GM21381 (cell line): ENCODE measurements around the gene SSR4.
"Not testable (repeated sequence)": the region's sequence is repeated elsewhere in the genome, so short reads cannot be mapped to it uniquely, and the experiment has no call there.

Experiments
- ATAC-seq: cut with Tn5 transposase; IDR thresholded peaks from one replicate; pipeline ENCODE4 v1.9.1; 2021; ENCODE audit warnings: mild to moderate bottlenecking, moderate library complexity; ENCODE audit not compliant: unreplicated experiment

The SSR4 gene

DNA sequence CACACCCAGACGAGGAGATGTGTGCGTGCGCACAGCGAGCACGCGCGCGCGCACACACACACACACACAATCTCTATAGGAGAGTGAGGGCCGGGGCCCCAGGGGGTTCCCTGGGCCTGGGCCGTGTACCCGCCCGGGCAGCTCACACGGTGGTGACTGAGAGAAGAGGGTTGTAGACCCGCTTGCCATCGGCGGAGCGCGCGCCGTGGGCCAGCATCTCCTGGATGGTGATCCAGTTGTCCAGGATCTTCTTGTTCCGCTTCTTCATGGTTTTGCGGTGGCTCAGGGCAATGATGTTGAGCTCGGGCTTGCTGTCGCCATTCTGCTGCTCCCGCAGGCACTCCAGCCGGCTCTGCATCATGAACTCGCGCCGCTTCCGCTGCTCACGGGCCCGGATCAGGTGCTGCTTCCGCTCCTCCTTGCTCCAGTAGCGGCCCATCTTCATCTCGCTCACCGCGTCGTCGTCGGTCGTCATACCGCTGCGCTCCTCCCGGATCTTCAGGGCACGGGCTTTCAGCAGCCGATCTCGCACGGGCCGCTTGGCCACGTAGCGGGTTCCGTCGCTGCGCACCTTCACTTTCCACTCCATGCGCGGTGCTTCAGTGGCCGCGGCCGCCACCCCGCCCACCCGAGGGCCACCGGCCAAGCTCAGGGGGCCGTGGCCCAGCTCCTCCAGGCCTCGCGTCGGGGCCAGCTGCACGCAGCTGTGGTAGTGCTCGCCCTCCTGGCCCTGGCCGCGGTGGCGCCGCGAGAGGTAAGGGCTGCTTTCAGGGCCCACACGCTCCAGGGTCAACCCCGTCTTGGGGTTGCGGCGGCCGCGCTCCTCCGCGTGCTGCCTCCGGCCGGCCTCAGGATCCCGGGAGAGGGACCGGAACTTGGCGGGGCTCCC is 9.0 kb downstream of the SSR4 start:
- no peak for ATAC-seq

DNA sequence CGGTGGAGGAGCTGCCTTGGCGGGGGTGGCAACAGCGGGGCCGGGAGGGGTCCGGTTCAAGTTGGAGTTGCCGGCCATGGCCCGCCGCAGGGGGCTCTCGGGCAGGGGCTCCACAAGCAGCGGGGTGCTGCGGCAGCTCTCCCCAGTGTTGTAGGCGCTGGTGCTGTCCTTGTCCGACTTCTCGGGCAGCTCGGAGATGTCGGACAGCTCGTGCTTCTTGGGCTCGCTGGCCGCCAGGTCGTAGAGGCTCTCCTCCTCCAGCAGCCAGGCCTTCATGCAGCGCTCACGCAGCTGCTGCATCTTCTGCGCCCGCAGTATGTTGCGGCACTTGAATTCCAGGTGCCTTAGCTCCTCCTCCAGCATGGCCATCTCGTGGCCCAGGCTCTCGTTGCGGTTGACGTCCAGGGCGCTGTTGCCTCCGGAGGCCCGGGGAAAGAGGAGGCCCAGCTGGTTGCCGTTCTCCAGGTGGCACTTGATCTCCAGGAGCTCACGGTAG is 9.7 kb downstream of the SSR4 start:
- ATAC-seq, result no peak

DNA sequence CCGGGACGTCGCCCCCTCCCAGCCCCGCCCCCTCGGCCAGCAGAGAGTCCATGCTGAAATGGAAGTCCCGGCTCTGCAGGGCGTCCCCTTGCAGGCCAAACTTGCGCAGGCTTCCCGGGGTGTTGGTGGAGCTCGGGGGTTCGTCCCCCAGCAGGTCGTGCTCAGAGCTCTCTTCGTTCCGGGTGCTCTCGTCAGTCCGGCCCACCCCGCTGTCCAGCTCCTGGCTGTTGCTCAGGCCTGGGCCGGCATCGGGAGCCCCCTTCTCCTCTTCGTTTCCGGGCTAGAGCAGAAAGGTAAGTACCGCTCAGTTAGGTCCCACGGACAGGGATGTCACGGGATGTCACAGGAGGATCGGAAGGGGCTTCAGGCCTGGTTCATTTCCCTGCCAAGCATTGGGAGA is 10.2 kb downstream of the SSR4 start:
- no peak for ATAC-seq

DNA sequence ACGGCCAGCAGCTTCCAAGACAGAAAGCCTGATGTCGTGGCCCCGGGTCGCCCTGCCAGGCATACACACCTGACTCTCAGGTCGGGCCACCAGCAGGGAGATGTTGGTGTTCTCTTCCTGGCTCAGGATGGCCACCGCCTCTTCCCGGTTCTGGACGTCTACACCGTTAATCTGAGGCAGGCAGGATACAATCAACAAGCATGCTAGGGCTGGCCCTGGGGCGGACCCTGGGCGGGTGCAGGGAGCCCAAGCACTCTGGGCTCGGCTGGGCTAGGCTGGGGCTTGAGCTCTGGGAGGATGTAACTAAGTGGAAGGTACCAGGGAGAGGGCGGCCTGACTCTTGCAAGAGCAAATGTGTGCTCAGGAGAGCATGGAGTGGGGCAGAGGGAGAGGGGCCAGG is 11.0 kb downstream of the SSR4 start:
- no peak for ATAC-seq

DNA sequence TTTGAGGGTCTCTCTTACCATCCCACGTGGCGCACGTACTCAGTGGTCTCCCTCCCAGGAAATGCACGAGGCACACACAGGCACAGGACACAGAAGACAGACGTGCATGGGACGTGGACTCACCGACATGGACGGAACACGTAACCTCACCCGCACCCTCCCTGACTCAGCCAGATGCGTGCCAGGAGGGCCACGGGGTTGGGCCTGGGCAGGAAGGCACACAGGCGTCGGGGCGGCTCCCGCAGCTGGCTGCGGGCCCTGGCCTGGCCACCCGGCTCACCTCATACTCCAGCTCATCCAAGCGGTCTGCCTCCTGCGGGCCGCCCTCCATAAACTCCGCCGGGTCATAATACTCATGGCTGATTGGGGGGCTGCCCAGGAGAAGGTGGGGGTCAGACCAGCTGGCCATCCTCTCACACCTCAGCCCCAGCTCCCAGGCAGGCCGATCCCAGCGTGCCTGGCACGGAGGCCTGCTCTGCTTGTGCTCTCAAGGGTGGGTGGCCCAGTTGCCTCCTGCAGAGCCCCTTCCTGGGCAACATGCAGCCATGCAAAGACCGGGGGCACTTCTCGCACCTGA is 12.6 kb downstream of the SSR4 start:
- ATAC-seq, result no peak

DNA sequence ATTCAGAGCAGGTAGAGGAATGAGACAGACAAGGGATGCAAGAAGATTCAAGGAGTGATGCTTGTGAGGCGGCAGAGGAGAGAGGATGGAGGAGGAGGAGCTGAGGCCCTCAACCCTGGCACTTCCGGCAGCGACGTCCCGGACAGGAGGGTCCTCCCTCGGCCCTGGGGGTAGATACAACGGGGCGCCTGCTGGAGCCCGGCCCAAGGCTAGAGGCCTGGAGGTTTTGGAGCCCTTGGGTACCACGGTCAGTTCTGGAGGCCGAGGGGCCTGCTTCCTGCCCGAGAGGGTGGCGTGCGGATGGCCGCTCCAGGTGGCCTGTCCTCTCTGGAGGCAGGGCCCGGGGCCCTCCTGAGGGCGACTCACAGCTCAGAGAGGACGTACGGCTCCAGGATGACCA is 13.5 kb downstream of the SSR4 start:
- ATAC-seq, result no peak

DNA sequence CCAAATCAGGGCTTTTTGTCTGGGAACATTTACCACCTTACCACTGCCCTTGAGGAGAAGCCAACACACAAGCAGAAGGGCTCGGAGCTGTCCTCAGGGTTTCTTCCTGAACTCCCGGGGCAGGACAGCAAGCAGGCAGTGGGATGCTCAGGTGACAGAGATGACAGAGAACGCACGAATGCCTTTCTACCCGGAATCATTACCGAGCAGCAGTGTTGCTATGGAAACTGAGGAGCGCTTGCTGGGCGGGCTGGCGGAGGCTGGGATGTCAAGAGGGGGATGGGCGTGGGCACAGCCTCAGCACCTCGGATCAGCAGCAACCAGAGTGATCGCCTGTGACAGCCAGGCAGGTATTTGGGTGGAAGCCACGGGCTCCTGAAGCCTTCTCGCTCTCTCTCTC is 17.8 kb downstream of the SSR4 start:
- ATAC-seq, result no peak

DNA sequence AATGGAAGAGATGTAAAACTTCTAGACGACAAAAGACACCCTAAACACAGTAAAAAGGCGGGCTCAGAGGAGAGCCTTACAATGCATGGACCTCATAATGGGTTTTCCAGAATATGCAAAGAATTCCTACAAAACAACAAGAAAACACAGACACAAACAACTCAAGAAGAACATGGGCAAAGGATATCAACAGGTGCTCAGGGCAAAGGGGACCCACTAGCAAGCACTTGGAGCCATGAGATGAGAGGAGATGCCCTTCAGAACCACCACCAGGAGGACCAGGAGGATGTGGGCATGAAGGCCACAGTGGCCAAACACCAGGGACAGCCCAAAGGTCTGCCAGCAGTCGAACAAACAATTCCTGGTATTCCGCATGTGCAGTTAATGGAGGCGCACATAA is 18.7 kb downstream of the SSR4 start:
- no peak for ATAC-seq

DNA sequence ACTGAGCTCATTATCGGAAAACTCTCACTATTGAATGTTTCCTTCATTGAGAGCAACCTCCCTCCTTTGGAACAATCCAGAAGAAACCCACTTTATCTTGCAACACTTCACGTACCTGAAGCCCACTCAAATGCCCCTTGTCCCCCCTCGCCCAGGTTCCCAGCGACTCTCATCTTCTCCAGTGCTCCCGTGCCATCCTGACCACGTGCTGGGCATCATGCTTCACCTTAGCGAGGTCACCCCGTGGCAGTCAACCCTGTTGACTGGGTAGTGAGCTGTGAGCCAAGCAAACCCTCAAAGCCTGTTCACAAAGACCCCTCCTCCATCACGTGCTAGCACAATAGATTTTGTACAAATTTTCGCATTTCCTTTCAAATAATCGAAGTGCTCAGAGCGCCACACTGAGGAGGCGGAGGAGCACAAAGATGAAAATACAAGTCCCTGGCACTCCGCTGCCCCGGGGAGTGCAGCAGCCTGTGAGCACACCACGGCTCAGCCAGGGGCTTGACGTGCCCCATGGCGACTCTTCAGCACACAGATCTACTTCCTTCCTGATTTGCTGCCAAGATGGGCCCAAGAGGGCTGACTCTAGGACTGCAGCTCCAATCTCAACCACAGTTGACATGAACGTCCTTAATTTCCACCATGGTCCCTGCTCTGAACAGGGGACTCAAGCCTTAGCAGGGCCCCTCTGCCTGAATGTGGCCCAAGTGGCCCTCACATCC is 20.3 kb downstream of the SSR4 start:
- ATAC-seq, result no peak

DNA sequence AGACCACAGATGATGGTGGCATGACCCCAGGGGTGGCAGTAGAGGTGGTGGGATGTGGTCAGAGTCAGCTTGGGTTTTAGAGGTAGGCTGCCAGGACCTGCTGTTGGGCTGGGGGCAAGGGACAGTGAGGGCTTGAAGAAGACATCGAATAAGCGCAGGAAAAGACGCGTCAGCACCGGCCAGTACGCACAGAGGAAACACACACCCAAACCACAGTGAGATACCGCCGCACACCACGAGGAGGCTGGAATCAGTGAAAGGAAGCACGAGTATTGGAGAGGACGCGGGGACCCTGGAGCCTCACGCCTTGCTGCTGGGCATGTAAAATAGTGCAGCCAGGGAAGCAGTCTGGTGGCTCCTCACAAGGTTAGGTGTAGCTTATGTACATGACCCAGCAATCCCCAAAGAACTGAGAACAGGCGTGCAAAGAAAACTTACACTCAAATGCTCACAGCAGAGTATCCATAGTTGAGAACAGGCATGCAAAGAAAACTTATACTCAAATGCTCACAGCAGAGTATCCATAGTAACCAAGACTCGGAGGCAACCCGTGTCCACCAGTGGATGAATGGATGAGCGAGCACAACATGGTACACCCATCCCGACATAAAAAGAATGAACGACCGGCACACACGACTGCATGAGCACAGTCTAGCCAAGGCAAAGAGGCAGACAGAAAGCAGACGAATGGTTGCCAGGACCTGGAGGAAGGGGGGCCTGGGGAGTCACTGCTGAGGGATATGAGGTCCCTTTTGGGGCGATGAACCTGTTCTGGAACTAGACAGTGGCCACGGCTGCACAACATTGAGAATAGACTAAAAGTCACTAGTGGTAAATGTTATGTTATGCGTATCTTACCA is 22.6 kb downstream of the SSR4 start:
- ATAC-seq, result no peak

DNA sequence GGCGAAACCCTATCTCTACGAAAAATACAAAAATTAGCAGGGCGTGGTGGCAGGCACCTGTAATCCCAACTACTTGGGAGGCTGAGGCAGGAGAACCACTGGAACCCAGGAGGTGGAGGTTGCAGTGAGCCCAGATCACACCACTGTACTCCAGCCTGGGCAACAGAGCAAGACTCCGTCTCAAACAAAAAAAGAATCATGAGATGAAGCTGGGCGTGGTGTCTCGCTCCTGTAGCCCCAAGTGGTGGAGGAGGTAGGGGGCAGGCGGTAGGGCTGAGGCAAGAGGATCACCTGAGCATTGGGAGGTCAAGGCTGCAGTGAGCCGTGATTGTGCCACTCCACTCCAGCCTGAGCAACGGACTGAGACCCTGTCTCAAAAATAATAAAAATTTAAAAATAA is 23.6 kb downstream of the SSR4 start:
- ATAC-seq, result not testable (repeated sequence)

DNA sequence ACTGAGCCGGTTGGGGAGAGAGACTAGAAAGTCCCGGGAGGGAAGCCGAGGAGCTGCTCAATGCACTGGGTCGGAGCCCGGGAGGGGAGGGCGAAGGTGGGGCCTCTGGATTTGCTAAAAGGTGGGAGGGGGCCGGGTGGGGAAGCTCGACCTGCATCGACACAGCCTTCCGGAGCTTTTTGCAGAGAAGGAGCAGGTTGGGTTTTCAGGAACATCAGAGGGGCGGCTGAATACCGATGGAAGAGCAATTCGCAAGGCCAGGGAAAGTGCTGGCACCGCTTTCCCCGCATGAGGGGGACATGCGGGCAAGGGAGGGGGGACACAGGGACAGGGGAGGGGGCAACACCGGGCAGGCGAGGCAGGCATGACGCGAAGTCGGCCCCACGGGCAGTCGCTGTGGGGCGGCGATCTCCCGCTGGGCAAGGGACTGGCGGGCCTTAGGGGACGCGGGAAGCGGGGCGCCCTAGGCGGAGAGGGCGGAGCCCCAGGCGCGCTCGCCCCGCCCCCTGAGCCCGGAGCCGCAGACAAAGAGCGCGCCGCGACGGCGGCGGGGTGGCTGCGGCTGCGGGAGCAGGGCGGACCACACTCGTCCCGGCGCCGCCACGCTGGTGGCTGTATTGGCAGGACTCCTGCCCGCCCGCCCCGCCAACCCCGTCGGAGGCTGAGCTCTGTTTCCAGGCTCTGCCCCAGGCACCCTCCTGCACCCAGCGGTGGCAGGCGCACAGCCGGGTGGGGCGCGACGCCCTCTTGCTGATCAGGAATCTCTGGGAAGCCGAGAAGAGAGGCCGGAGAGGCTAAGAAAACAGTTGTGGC is 24.3 kb downstream of the SSR4 start:
- no peak for ATAC-seq

DNA sequence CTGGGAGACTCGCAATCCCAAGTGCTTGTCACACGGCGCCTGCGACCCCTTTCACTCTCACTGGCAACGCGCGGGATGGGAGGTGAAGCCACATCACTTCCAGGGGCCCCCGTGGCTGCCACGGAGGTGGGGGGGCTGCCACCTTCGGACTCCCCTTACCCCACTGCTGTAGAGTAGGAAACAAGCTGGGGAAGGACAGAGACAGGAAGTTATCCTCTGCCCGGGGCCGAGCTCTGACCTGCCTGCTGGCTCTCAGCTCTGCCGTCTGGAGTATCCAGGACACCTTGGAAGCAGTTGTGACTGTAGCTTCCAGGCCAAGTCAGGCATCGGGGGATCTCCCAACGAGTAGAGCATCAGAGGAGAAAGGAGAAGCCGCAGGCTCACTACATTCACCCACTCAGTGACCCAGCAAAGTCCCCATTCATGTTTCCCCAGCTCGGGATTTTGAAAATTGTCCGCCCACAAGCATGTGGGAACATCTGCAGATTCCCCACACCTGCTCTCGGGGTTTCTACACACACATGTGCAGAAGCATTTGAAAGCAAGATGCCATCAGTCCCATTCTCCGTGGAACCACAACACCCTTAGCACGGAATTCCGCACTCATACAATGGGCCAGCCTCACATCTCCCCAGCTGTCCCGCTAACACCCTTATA is 25.0 kb downstream of the SSR4 start:
- ATAC-seq, result no peak

DNA sequence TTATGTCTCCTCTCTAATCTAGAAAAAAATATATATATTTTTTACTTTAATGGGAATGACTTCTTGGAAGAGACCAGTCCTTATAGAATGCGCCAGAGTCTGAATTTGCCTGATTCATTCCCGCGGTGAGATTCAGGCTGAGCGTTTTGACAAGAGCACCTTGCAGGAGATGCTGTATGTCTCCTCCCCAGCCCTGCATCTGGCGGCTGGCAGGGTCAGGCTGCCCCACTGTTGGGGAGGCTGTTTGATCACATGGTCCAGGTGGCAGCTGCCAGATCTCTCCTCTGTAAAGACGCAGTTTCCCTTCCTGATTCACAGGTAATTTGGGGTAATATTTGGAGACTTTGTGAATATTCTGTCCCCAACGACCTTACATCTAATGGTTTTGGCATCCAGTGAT is 26.1 kb downstream of the SSR4 start:
- ATAC-seq, result no peak

DNA sequence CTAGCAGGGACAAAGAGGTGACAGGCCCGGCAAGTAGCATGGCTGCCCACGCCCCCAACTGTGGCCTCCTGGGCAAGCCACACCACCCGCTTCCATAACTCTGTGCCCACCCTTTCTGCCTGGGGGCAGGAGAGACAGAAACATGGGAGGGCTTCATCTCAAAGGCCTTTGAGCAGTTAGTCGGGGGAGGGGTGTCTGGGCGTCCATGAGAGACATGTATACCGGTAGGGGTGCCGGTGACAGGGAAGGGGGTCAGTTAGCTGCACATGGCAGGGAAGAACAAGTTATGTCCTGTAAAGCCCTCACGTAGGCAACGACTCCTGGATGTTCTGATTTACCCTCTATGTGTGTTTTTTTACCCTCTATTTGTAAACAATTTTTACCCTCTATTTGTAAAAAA is 26.6 kb downstream of the SSR4 start:
- no peak for ATAC-seq

DNA sequence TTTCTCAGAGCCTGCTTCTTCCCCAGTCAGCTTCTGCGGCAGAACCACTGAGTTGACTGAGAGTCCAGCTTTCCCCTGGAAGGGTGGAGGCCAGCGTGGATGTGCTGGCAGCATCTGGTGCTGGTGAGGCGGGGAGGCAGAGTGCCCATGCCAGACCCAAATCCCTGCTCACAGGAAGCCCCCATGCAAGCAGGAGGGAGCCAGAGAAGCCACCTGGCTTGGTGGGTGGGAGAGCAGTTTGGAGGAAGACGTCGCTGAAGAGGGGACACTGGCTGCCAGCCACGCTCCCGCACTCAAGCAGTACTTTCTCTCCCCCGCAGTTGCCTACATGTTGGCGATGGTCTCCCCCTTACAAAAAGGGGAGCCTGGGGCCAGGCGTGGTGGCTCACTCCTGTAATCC is 29.9 kb downstream of the SSR4 start:
- no peak for ATAC-seq

DNA sequence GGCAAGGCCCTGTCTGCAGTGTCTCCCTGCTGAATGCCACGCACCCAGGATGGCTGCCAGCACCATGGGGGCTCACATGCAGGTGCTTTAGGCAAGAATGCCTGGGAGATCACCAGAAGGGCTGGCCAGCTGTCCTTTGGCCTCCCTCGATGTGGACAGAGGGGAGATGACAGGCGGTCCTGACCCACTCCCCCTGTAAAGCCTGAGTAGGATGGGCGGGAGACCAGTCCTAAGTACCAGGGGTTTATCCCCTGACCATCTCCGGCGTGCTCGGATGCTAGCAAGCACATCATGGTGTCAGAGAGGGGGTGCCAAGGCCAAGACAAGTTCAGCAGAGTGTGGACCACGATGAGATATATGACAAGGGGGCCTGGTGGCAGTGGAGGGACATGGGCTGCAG is 30.6 kb downstream of the SSR4 start:
- ATAC-seq, result no peak

DNA sequence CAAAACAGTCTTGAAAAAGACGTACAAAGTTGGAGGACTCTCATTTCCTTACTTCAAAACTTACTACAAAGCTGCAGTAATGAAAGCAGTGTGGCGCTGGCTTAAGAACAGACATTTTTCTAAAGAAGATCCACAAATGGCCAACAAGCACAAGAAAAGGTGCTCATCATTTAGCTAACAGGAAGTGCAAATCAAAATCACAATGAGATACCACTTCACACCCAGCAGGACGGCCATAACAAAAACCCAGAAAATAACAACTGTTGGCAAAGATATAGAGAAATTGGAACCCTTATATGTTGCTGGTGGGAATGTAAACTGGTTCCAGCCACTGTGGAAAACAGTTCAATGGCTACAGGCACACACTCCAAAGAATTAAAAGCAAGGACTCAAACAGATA is 32.5 kb downstream of the SSR4 start:
- no peak for ATAC-seq

DNA sequence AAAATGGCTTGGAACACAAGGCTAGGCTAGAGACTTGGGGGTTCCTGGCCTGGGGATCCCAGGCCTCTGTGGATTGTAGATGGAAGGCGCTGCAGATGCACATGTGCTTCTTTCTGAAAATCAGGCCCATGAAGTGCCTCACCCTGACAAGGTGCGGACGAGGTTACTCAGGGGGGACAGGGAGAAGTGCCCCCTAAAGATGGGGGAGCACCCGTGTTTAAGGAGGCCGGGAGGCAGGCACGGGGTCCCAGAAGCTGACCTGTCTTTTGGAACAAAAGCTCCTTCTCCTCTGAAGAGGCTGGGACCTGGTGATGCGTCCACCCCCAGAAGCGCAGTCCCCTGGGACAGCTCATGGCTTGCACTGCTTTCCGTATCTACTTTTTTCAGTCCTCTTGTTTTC is 33.4 kb downstream of the SSR4 start:
- no peak for ATAC-seq

DNA sequence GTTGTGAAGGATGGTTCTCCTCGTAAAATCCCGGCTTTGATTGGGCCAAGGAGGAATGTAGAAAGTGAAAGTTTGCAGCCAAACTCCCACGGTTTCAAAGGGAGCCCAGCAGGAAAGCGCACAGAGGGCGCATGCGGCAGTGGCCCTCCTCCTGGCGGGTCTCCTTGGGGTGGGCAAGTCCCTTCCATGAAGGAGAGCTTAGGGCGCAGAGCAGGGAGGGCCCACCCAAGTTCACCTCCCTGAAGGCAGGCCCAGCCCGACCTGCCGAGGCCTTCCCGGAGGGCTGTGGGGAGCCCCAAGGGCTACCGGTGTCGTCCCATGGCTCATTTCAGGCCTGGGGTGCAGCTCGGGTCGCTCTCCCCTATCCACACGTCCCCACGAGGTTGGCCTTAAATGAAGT is 33.8 kb downstream of the SSR4 start:
- no peak for ATAC-seq
